Effector CD4-positive, alpha-beta T cell (primary cell): ENCODE results near the gene OMP. TPM values are rescaled to one million over a fixed set of nuclear protein-coding genes. Genes with fewer than 3 reads are reported as not detected.
A peak's percentile ranks its signal among the peaks of the same experiment; 100 is the strongest.
"Not testable (repeated sequence)": the region's sequence is repeated elsewhere in the genome, so short reads cannot be mapped to it uniquely, and the experiment has no call there.

Experiments
- DNase-seq: peaks from one replicate; pipeline ENCODE4 v3.0.0-alpha.2; 2020
- total RNA-seq: gene quantifications from one replicate; lab custom pipeline; 2026; lab: John Stamatoyannopoulos, UW

Gene OMP, protein sequence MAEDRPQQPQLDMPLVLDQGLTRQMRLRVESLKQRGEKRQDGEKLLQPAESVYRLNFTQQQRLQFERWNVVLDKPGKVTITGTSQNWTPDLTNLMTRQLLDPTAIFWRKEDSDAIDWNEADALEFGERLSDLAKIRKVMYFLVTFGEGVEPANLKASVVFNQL
- not detected for total RNA-seq

GRCh38 chr11:77102246-77103210 is at the start of gene OMP:
Gene OMP (plus strand): TSS chr11:77102840. CDS start chr11:77102840, 0 bp downstream.
- DNase-seq: no peak

DNA sequence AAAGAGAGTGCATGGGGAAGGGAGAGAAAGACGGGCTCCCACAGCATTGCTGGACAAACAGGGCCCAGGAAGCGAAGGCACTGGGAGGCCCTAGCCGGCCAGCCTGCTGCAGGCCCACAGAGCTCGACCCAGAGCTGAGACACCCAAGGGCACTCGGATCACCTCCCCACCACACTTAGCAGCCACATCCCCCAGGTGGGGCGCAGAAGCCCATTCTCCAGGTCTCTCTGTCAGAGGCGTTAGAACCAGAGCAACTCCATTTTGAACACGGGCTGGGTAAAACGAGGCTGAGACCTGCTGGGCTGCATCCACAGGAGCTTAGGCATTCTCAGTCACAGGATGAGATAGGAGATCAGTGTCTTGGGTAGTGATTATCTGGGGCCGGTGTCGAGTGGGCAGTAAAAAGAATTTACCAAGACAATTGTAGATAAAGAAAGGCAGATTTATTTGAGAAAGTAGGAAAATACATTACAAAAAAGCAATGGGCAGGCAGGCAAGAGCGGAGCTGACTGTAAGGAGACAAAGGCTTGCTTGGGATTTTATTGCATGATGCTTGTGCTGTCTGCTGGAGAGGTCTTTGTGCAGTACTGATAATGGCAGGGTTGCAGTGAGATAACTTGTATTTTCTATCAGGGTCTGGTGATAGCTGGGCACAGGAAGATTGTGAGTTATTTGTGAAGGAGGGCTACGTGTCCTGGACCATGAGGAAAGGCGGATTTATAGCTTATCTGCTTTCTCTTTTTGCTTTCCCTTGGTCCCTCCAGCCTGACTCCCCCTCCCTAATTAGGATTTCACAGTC is 49.2 kb upstream of the OMP start:
- DNase-seq: no peak

DNA sequence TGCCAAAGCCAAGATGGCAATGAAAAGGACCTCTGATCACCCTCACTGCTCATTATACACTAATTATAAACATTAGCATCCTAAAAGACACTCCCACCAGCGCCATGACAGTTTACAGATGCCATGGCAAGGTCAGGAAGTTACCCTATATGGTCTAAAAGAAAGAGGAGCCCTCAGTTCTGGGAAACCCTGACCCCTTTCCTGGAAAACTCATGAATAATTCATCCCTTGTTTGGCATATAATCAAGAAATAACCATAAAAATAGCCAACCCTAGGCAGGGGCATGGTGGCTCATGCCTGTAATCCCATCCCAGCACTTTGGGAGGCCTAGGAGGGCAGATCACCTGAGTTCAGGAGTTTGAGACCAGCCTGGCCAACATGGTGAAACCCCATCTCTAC is 48.6 kb upstream of the OMP start:
- DNase-seq: no peak

DNA sequence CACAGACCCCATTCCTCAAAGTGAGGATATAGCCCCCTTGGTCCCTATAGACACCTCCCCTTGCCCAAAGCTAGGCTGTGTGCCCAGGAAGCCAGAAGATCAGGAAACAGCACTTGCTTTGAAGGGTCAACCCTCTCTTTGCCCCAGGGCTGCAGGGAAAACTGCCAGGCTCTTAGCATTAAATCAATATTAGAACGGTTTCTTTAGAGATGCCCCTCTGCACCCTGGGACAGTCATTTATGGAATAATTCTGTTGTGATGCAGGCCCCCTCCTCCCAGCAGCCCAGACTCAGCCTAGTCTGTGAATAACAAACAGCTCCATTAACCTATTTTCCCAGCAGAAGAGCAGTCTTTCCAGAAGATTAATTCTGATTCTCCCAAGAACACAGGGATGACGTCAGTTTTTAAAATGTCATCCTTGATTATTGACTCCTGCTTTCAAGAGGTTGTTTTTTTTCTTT is 47.5 kb upstream of the OMP start:
- DNase-seq: no peak

GRCh38 chr11:77055913-77056312 is 46.7 kb upstream of the OMP start:
- no peak for DNase-seq

DNA sequence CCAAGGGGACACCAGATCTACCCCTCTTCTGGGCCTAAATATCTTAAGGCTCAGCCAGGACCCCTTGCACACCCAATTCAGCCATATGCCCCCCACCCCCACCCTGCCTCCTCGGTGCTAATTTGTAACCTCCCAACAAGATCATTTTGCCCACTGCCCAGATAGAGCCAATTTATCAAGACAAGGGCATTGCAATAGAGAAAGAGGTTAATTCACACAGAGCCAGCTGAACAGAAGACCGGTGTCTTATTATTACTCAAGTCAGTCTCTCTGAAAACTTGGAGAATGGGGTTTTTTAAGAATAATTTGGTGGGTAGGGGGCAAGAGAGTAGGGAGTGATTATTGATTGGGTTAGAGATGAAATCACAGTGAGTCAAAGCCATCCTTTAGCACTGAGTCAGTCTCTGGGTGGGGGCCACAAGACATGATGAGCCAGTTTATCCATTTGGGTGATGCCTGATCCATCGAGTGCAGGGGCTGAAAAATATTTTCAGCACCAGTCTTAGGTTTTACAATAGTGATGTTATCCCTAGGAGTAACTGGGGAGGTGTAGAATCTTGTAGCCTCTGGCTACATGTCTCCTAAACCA is 45.7 kb upstream of the OMP start:
- no peak for DNase-seq

DNA sequence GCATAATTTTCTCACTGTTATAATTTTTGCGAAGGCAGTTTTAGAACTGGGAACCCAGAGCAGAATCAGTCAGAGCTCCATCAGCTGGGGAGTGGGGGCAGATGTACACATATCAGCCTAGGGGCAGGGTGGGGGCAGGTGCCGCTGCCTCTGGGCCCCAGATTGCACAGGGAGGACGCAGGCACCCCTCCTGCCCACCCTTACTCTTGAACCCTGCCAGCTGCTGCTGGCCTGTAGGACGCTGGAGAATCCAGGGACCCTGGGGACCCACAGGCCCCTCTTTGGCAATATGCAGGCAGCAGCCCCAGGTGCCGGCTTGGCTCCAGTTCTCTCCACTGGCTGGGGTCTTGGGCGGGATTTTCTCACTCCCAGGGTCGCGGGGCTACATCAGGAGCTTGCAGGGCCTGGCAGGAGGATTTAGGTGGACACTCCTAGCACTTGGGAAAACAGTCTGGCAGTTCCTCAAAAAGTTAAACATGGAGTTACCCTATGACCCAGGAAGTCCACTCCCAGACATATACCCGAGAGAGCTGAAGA is 44.6 kb upstream of the OMP start:
- no peak for DNase-seq

GRCh38 chr11:77058900-77059299 is 43.7 kb upstream of the OMP start:
- DNase-seq: no peak

DNA sequence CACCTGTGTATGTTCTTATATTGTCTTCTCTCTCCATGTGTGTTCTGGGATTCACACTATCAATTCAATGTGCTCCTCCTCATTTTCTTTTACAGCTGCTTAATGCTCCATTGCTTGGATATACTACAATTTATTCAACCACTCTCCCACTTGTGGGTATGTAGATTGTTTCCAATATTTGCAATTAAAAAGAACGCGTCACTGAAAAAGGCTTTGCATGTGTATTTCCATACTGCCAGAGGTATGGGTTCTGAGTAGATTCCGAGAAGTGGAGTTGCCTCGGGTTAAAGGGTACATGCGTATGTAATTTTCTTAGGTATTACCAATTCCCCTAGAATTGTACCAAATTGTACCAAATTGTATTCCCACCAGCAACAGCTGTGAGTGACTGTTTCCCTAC is 42.8 kb upstream of the OMP start:
- no peak for DNase-seq

GRCh38 chr11:77060234-77060633 is 42.4 kb upstream of the OMP start:
- DNase-seq: no peak

- not testable (repeated sequence) for DNase-seq
These were observed 41.4 kb upstream of the OMP start for GRCh38 chr11:77061258-77061657.

DNA sequence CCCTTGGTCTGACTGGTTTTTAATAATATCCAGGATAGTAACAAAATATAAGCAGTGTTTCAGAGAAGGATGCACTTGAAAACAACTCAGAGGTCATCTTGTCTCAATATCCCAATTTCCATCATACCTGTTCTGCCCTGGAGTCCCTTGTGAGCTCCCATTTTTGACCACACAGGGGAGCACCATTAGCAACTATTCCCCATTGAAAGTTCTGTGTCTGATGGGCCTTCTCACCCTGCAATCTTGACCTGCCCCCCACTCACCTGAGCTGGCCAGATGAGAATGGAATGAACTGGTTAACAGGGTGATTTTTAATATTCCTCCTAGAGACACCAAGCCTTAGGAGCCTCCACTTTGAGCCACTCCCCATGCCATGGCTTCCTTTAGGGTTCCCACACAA is 39.7 kb upstream of the OMP start:
- DNase-seq: no peak

- DNase-seq: no peak
These were observed 39.2 kb upstream of the OMP start for GRCh38 chr11:77063407-77063806.

- DNase-seq: no peak
These were observed 38.8 kb upstream of the OMP start for GRCh38 chr11:77063861-77064260.

DNA sequence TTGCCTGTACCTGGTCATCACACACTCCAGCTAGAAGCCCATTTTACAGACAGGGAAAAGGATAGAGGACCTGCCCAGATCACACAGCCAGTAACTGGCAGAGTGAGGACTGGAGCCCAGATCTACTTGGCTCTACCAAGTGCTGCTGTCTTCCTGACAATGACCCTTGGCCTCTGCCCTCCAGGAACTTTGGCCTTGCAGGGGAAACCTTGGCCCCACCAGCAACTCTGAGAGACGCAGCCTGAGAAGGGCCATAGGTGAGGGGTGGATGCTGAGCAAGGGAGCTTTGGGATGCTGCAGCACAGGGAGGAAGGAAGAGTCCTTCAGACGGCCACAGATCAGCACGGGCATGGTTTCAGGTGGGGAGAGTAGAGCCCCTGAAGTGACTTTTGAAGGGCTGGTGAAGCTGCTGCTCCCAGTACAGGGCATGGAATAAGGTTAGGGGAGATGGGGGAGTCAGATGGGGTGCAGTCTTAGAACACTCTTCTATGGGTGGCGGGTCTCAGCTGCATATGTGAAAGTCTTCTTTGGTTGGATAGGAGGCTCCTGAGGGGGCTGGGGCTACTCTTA is 37.9 kb upstream of the OMP start:
- no peak for DNase-seq

GRCh38 chr11:77065878-77066228 is 36.8 kb upstream of the OMP start:
- DNase-seq: no peak

- DNase-seq: peak; percentile 79
These were observed 36.2 kb upstream of the OMP start, which contains the start of gene CAPN5 for GRCh38 chr11:77066229-77067042. Gene CAPN5 (plus strand): TSS chr11:77066971. CDS start chr11:77084887, 17,916 bp downstream.

DNA sequence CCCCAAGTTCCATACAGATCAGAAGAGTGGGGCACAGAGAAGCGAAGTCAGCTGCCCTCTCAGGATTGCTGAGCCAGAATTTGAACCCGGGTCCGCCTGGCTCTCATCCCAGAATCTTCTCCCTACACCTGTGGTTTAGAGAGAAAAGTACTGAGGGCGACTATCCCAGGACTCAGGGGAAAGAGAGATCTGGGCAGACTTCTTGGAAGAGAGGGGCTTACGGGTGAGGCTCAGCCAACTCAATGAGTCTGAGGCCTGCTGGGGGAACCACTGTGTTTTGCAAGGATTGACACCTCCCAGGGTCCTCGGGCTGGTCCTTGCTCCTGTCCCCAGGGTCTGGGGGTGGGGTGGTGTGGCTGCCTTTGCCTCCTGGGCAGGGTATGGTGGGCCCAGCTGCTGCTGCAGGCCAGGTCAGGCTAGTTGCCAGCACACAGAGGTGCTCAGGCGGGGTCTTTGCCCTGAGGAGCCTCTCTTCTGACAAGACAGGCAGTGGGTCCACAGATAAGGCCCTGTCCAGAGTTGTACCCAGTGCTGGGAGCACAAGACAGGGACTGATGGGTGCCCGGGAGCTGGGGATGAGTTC is 34.7 kb upstream of the OMP start:
- DNase-seq: no peak

- no peak for DNase-seq
These were observed 33.9 kb upstream of the OMP start for GRCh38 chr11:77068457-77069335.
